ENCODE results near the gene DOCK8. TPM values are rescaled to one million over a fixed set of nuclear protein-coding genes. Genes with fewer than 3 reads are reported as not detected.

DOCK8 gene
- total and polyA plus RNA-seq, 2 of the 4 experiments (the other 2 are of a cell fraction) = not detected

- Histone ChIP-seq H3K18ac (ENCODE audit: low read depth, low read length) (no peak overlapping the region), H2AFZ (replicated peaks; ENCODE audit: low read length, poor library complexity) (no peak overlapping the region), H3K4me1 (ENCODE audit: control insufficient read depth, insufficient read depth, low read length) (no peaks in the 10 kb centered on the region), H2BK20ac (ENCODE audit: low read depth, low read length) (no peak overlapping the region), H3K79me1 (ENCODE audit: low read depth in 1 of 2, low read length in 2 of 2) (no peaks in the 10 kb centered on the region), H3K9ac (ENCODE audit: low read depth, low read length) (no peak overlapping the region), H2BK15ac (ENCODE audit: low read depth, low read length) (no peak overlapping the region), H4K91ac (ENCODE audit: insufficient read depth, low read depth, low read length) (no peak overlapping the region), H2BK120ac (ENCODE audit: low read depth, low read length) (no peak overlapping the region), H3K36me3 (ENCODE audit: control insufficient read depth, insufficient read depth, low read length) (no peaks in the 10 kb centered on the region), H3K56ac (ENCODE audit: extremely low read depth, insufficient read depth, low read length) (no peak overlapping the region), H3K14ac (replicated peaks; ENCODE audit: low read depth, low read length) (no peak overlapping the region), H4K20me1 (ENCODE audit: insufficient read depth, low read length) (no peaks in the 10 kb centered on the region), H4K5ac (ENCODE audit: low read depth, low read length) (no peak overlapping the region), H3K27me3 (ENCODE audit: control insufficient read depth, insufficient read depth, low read length) (no peaks in the 10 kb centered on the region), H3K9me1 (ENCODE audit: insufficient read depth, low read length) (no peaks in the 10 kb centered on the region), H3K9me3 (ENCODE audit: control insufficient read depth, insufficient read depth, low read length) (no peaks in the 10 kb centered on the region; the same call in 1 of the 2 replicates), H3K4me3 (ENCODE audit: insufficient read depth, low read depth, low read length) (no peak overlapping the region), H3K27ac (ENCODE audit: insufficient read depth, low read length) (no peak overlapping the region), H4K8ac (ENCODE audit: low read depth in 2 of 2, low read length in 2 of 2) (no peak overlapping the region), H3K4me2 (ENCODE audit: low read depth, low read length) (no peak overlapping the region), H2BK5ac (ENCODE audit: low read depth, low read length, poor library complexity, severe bottlenecking) (no peak overlapping the region), H2AK5ac (ENCODE audit: low read depth, low read length) (no peak overlapping the region), H3K23ac (ENCODE audit: low read depth, low read length) (no peak overlapping the region), H2AK9ac (replicated peaks; ENCODE audit: low read depth, low read length, poor library complexity) (no peak overlapping the region), H3K4ac (ENCODE audit: low read depth, low read length) (no peak overlapping the region)
- WGBS, 2 experiments (ENCODE audit: extremely low coverage in 2 of 2, insufficient read length in 1 of 2) = no CpG with 5 or more reads among the region's 3 CpGs
- ChIA-PET CTCF (no interaction called here), POLR2A (ENCODE audit: unreplicated experiment) (no interaction called here)
- intact Hi-C loops (cut with micrococcal nuclease) (no loop called here), in situ Hi-C loops (cut with MboI; ENCODE audit: low sequenced_read_pairs) (no loop called here), dilution Hi-C loops (cut with HindIII; ENCODE audit: low sequenced_read_pairs, unreplicated experiment) (no loop called here)
- DNase-seq (no peak), ATAC-seq (ENCODE audit: low read depth) (no peak)
- TF ChIP-seq NFE2L2 (IDR thresholded peaks at IDR 0.05; ENCODE audit: low read depth, low read length) (no peak), RFX5 (IDR thresholded peaks at IDR 0.05; ENCODE audit: low read depth, low read length) (no peak), RCOR1 (IDR thresholded peaks at IDR 0.05; ENCODE audit: insufficient replicate concordance, low read length) (no peak), MAFK (IDR thresholded peaks at IDR 0.05; ENCODE audit: low read depth, low read length) (no peak), POLR2A (IDR thresholded peaks at IDR 0.05; ENCODE audit: low read depth, low read length) (no peak), USF2 (IDR thresholded peaks at IDR 0.05; ENCODE audit: low read depth, low read length) (no peak), FOS (IDR thresholded peaks at IDR 0.05; ENCODE audit: low read depth, low read length) (no peak), ELK1 (IDR thresholded peaks at IDR 0.05; ENCODE audit: borderline replicate concordance, low read depth, low read length) (no peak), CEBPB (IDR thresholded peaks at IDR 0.05; ENCODE audit: low read depth, low read length) (no peak), MAZ (IDR thresholded peaks at IDR 0.05; ENCODE audit: borderline replicate concordance, low read depth, low read length) (no peak), RAD21 (IDR thresholded peaks at IDR 0.05; ENCODE audit: low read length) (no peak), MXI1 (IDR thresholded peaks at IDR 0.05; ENCODE audit: borderline replicate concordance, low read depth, low read length) (no peak), CTCF (conservative IDR thresholded peaks at IDR 0.05; ENCODE audit: low read depth, low read length) (no peak), CHD1 (IDR thresholded peaks at IDR 0.05; ENCODE audit: low read depth, low read length) (no peak), BHLHE40 (IDR thresholded peaks at IDR 0.05; ENCODE audit: low read depth, low read length) (no peak), SMC3 (IDR thresholded peaks at IDR 0.05; ENCODE audit: low read depth, low read length) (no peak)
- BruUV-seq (replicated peaks) = no TSS peak
Observed at GRCh38 chr9:479971-480350, 265.3 kb downstream of the DOCK8 start.
